IMR-90 (cell line): ENCODE data around the gene KCNH4.
A peak's percentile ranks its signal among the peaks of the same experiment; 100 is the strongest.

ENCODE experiments used
- CTCF ChIP-seq: conservative IDR thresholded peaks from 2 replicates; pipeline ENCODE4 v1.5.1; 2012; ENCODE audit warnings: mild to moderate bottlenecking, low read depth, low read length, improper control_type of control experiment
- FOS ChIP-seq: fragments of 150-350 bp; IDR thresholded peaks from 2 replicates; pipeline ENCODE4 v1.6.1; 2016; ENCODE audit warnings: low read depth, low read length
- MXI1 ChIP-seq: IDR thresholded peaks from 2 replicates; pipeline ENCODE4 v1.6.1; 2012; ENCODE audit warnings: low read depth, mild to moderate bottlenecking, low read length, moderate library complexity, borderline replicate concordance
- POLR2A ChIP-seq: IDR thresholded peaks from 2 replicates; pipeline ENCODE4 v1.6.1; 2012; ENCODE audit warnings: mild to moderate bottlenecking, low read depth, low read length
- RFX5 ChIP-seq: IDR thresholded peaks from 2 replicates; pipeline ENCODE4 v1.8.0; 2012; ENCODE audit warnings: low read depth, mild to moderate bottlenecking, low read length, moderate library complexity
- SMC3 ChIP-seq: fragments of 150-350 bp; IDR thresholded peaks from 2 replicates; pipeline ENCODE4 v1.6.1; 2016; ENCODE audit warnings: low read depth, mild to moderate bottlenecking, antibody characterized with exemption, low read length, moderate library complexity
- TF ChIP-seq, protein P1 (sequence below): fragments of 150-350 bp; IDR thresholded peaks from 2 replicates; pipeline ENCODE4 v1.6.1; 2016; ENCODE audit warnings: low read depth, mild to moderate bottlenecking, low read length, moderate library complexity, borderline replicate concordance
- TF ChIP-seq, protein P2 (sequence below): fragments of 150-350 bp; IDR thresholded peaks from 2 replicates; pipeline ENCODE4 v1.6.1; 2017; ENCODE audit warnings: mild to moderate bottlenecking, antibody characterized with exemption, low read length, low read depth

DNA sequence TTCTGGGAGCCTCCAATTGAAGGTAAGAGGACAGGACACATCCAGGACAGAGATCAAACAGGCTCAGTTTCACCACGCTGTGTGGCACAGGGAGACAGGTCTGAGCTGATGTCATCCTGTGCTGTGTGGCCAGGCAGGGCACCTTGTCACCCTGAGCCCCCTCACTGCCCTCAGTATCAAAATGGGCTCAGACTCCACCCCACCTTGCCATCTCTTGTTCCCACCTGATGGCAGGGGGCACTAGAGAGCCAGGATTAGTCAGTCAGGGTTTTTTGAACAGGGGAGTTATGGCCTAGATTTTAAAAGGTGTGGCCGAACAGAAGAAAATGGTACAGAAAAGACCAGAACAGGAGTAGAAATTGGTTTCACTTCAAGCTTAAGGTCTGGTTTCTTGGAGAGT lies 62.4 kb downstream of the KCNH4 start:
- TF ChIP-seq CTCF: peak; percentile 47
- TF ChIP-seq, protein P1, sequence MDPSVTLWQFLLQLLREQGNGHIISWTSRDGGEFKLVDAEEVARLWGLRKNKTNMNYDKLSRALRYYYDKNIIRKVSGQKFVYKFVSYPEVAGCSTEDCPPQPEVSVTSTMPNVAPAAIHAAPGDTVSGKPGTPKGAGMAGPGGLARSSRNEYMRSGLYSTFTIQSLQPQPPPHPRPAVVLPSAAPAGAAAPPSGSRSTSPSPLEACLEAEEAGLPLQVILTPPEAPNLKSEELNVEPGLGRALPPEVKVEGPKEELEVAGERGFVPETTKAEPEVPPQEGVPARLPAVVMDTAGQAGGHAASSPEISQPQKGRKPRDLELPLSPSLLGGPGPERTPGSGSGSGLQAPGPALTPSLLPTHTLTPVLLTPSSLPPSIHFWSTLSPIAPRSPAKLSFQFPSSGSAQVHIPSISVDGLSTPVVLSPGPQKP: no peak
- TF ChIP-seq, protein P2, sequence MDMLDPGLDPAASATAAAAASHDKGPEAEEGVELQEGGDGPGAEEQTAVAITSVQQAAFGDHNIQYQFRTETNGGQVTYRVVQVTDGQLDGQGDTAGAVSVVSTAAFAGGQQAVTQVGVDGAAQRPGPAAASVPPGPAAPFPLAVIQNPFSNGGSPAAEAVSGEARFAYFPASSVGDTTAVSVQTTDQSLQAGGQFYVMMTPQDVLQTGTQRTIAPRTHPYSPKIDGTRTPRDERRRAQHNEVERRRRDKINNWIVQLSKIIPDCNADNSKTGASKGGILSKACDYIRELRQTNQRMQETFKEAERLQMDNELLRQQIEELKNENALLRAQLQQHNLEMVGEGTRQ: no peak
- TF ChIP-seq SMC3: peak; percentile 37; the same call in 1 of the 2 replicates
- TF ChIP-seq POLR2A: no peak
- no peak for TF ChIP-seq MXI1
- no peak for TF ChIP-seq RFX5
- TF ChIP-seq FOS: no peak
